Neuron (in vitro differentiated cells): ENCODE data around the gene OMD.
"Not testable (repeated sequence)": the region's sequence is repeated elsewhere in the genome, so short reads cannot be mapped to it uniquely, and the experiment has no call there.

ENCODE experiments used
- H2AFZ ChIP-seq: one replicate; pipeline ENCODE4 v1.6.1; 2013; ENCODE audit warnings: low read depth, mild to moderate bottlenecking, inconsistent platforms, low read length, moderate library complexity
- H3K27me3 ChIP-seq: one replicate; pipeline ENCODE4 v1.6.1; 2013; ENCODE audit warnings: low read length; ENCODE audit not compliant: insufficient read depth
- H3K36me3 ChIP-seq: one replicate; pipeline ENCODE4 v1.6.1; 2013; ENCODE audit warnings: low read length; ENCODE audit not compliant: insufficient read depth
- H3K4me1 ChIP-seq: one replicate; pipeline ENCODE4 v1.6.1; 2013; ENCODE audit warnings: low read length; ENCODE audit not compliant: insufficient read depth
- H3K4me3 ChIP-seq: 2 replicates; pipeline ENCODE4 v1.5.1; 2013; ENCODE audit warnings: mild to moderate bottlenecking, low read length, moderate library complexity
- H3K9me3 ChIP-seq: one replicate; pipeline ENCODE4 v1.6.1; 2013; ENCODE audit warnings: low read length

Gene OMD

GRCh38 chr9:92435263-92435662 is 11.0 kb upstream of the OMD start:
- Histone ChIP-seq H3K4me1 (no peaks in the 10 kb centered on the region), H3K9me3 (no peaks in the 10 kb centered on the region), H3K27me3 (no peaks in the 10 kb centered on the region), H3K4me3 (no peak overlapping the region), H2AFZ (no peak overlapping the region), H3K36me3 (no peaks in the 10 kb centered on the region)

- H3K4me1 ChIP-seq, result no peaks in the 10 kb centered on the region
- no peaks in the 10 kb centered on the region for H3K9me3 ChIP-seq
- no peak overlapping the region for H3K4me3 ChIP-seq
- no peaks in the 10 kb centered on the region for H3K27me3 ChIP-seq
- H2AFZ ChIP-seq, result no peak overlapping the region
- no peaks in the 10 kb centered on the region for H3K36me3 ChIP-seq
These were observed 8.8 kb upstream of the OMD start for GRCh38 chr9:92432972-92433548.

- Histone ChIP-seq H3K4me1 (no peaks in the 10 kb centered on the region), H2AFZ (no peak overlapping the region), H3K4me3 (no peak overlapping the region), H3K9me3 (no peaks in the 10 kb centered on the region), H3K27me3 (no peaks in the 10 kb centered on the region), H3K36me3 (no peaks in the 10 kb centered on the region)
These were observed 8.1 kb upstream of the OMD start for GRCh38 chr9:92432350-92432749.

GRCh38 chr9:92429836-92430235 is 5.6 kb upstream of the OMD start:
- Histone ChIP-seq H2AFZ (no peak overlapping the region), H3K36me3 (no peaks in the 10 kb centered on the region), H3K4me3 (no peak overlapping the region), H3K27me3 (no peaks in the 10 kb centered on the region), H3K9me3 (no peaks in the 10 kb centered on the region), H3K4me1 (peaks cover 6% of the 10 kb centered on the region)

GRCh38 chr9:92426501-92427145 is 2.4 kb upstream of the OMD start:
- Histone ChIP-seq H3K36me3 (no peaks in the 10 kb centered on the region), H2AFZ (no peak overlapping the region), H3K4me1 (peaks cover 6% of the 10 kb centered on the region), H3K27me3 (no peaks in the 10 kb centered on the region), H3K9me3 (no peaks in the 10 kb centered on the region), H3K4me3 (no peak overlapping the region)

GRCh38 chr9:92425474-92425873 is 1.2 kb upstream of the OMD start:
- H3K4me1 ChIP-seq, result peaks cover 6% of the 10 kb centered on the region
- H3K36me3 ChIP-seq, result no peaks in the 10 kb centered on the region
- H3K9me3 ChIP-seq, result no peaks in the 10 kb centered on the region
- no peaks in the 10 kb centered on the region for H3K27me3 ChIP-seq
- H3K4me3 ChIP-seq, result no peak overlapping the region
- H2AFZ ChIP-seq, result no peak overlapping the region

GRCh38 chr9:92423612-92424011 is 659 bp downstream of the OMD start:
- Histone ChIP-seq H3K4me3 (no peak overlapping the region), H3K9me3 (no peaks in the 10 kb centered on the region), H2AFZ (no peak overlapping the region), H3K27me3 (no peaks in the 10 kb centered on the region), H3K4me1 (peaks cover 6% of the 10 kb centered on the region), H3K36me3 (no peaks in the 10 kb centered on the region)

- H2AFZ ChIP-seq, result no peak overlapping the region
- no peaks in the 10 kb centered on the region for H3K27me3 ChIP-seq
- peaks cover 6% of the 10 kb centered on the region for H3K4me1 ChIP-seq
- H3K36me3 ChIP-seq, result no peaks in the 10 kb centered on the region
- H3K4me3 ChIP-seq, result no peak overlapping the region
- no peaks in the 10 kb centered on the region for H3K9me3 ChIP-seq
These were observed 1.5 kb downstream of the OMD start for GRCh38 chr9:92422611-92423338.

GRCh38 chr9:92414566-92414965 is 9.7 kb downstream of the OMD start:
- Histone ChIP-seq H3K36me3 (no peaks in the 10 kb centered on the region), H3K27me3 (no peaks in the 10 kb centered on the region), H2AFZ (no peak overlapping the region), H3K4me3 (no peak overlapping the region), H3K9me3 (no peaks in the 10 kb centered on the region), H3K4me1 (no peaks in the 10 kb centered on the region)

GRCh38 chr9:92411157-92411556 is 13.1 kb downstream of the OMD start:
- H3K27me3 ChIP-seq, H3K4me3 ChIP-seq, H3K9me3 ChIP-seq, H3K36me3 ChIP-seq, H3K4me1 ChIP-seq, H2AFZ ChIP-seq: not testable (repeated sequence)

- peaks cover 5% of the 10 kb centered on the region for H3K4me1 ChIP-seq
- H3K9me3 ChIP-seq, result peaks cover 1% of the 10 kb centered on the region
- no peaks in the 10 kb centered on the region for H3K36me3 ChIP-seq
- H2AFZ ChIP-seq, result no peak overlapping the region
- no peaks in the 10 kb centered on the region for H3K27me3 ChIP-seq
- H3K4me3 ChIP-seq, result no peak overlapping the region
These were observed 15.4 kb downstream of the OMD start for GRCh38 chr9:92408747-92409478.

- no peaks in the 10 kb centered on the region for H3K36me3 ChIP-seq
- no peak overlapping the region for H3K4me3 ChIP-seq
- H2AFZ ChIP-seq, result no peak overlapping the region
These were observed 16.5 kb downstream of the OMD start for GRCh38 chr9:92407818-92408217.

GRCh38 chr9:92406477-92406876 is 17.8 kb downstream of the OMD start:
- H3K9me3 ChIP-seq, result peaks cover 1% of the 10 kb centered on the region
- no peak overlapping the region for H2AFZ ChIP-seq
- no peaks in the 10 kb centered on the region for H3K36me3 ChIP-seq
- H3K4me1 ChIP-seq, result peaks cover 5% of the 10 kb centered on the region
- H3K27me3 ChIP-seq, result no peaks in the 10 kb centered on the region
- H3K4me3 ChIP-seq, result no peak overlapping the region

More at GRCh38 chr9:92407818-92408217, 16.5 kb downstream of the OMD start:
- peaks cover 5% of the 10 kb centered on the region for H3K4me1 ChIP-seq
- peaks cover 1% of the 10 kb centered on the region for H3K9me3 ChIP-seq
- no peaks in the 10 kb centered on the region for H3K27me3 ChIP-seq
